Natural killer cell (primary cell): ENCODE measurements around the gene SP2. TPM values are rescaled to one million over a fixed set of nuclear protein-coding genes. Genes with fewer than 3 reads are reported as not detected.

Experiments
- ATAC-seq, 3 donors: fragments of 150-1000 bp in 2 of 3; fragments of 200-7000 bp in 1 of 3; cut with Tn5 transposase; 1 replicate in 1 of 3; 2 replicates in 2 of 3; pipeline ENCODE4 v1.10.0; 2021; ENCODE audit warnings: mild to moderate bottlenecking in 2 of 3, moderate library complexity in 2 of 3
- DNase-seq, 2 donors: peaks; one replicate each; pipeline versions ENCODE4 v3.0.0 to v3.0.0-alpha.2; 2013 to 2021; ENCODE audit warnings: mixed read lengths in 1 of 2
- H3K27ac ChIP-seq: one replicate; pipeline ENCODE4 v1.5.1; 2013; ENCODE audit warnings: mild to moderate bottlenecking, low read length
- H3K27me3 ChIP-seq: one replicate; pipeline ENCODE4 v1.6.1; 2013; ENCODE audit warnings: low read length; ENCODE audit not compliant: control insufficient read depth, insufficient read depth
- H3K36me3 ChIP-seq: one replicate; pipeline ENCODE4 v1.6.1; 2013; ENCODE audit warnings: low read length; ENCODE audit not compliant: control insufficient read depth, insufficient read depth
- H3K4me1 ChIP-seq: one replicate; pipeline ENCODE4 v1.6.1; 2013; ENCODE audit warnings: low read length; ENCODE audit not compliant: control insufficient read depth, insufficient read depth
- H3K4me3 ChIP-seq: one replicate; pipeline ENCODE4 v1.5.1; 2013; ENCODE audit warnings: low read length
- H3K9me3 ChIP-seq: one replicate; pipeline ENCODE4 v1.6.1; 2013; ENCODE audit warnings: low read length; ENCODE audit not compliant: control insufficient read depth, insufficient read depth
- H3K27ac Mint-ChIP-seq, 2 donors: one replicate each; pipeline ENCODE4 v1.8.0; 2022; ENCODE audit warnings: mild to moderate bottlenecking in 2 of 2, mixed read lengths in 2 of 2, moderate library complexity in 1 of 2
- H3K27me3 Mint-ChIP-seq, 2 donors: one replicate each; pipeline ENCODE4 v1.8.0; 2022; ENCODE audit warnings: low read depth in 2 of 2, mixed read lengths in 2 of 2
- H3K36me3 Mint-ChIP-seq: one replicate; pipeline ENCODE4 v1.8.0; 2022; ENCODE audit warnings: mixed read lengths
- H3K4me1 Mint-ChIP-seq, 2 donors: one replicate each; pipeline ENCODE4 v1.8.0; 2022; ENCODE audit warnings: mixed read lengths in 2 of 2
- H3K4me3 Mint-ChIP-seq: one replicate; pipeline ENCODE4 v1.8.0; 2022; ENCODE audit warnings: mild to moderate bottlenecking, moderate library complexity, mixed read lengths
- H3K9me3 Mint-ChIP-seq, 2 donors: one replicate each; pipeline ENCODE4 v1.8.0; 2022; ENCODE audit warnings: mixed read lengths in 2 of 2
- CTCF ChIP-seq: fragments of 200-600 bp; IDR thresholded peaks from one replicate; pipeline ENCODE4 v1.8.0; 2022; ENCODE audit warnings: antibody characterized with exemption
- WGBS: methylation state at CpG from one replicate; pipeline ENCODE4 v1.1.7; 2013; ENCODE audit warnings: missing lambda C conversion rate; ENCODE audit not compliant: insufficient coverage; 5-methylcytosine and 5-hydroxymethylcytosine counted together
- intact Hi-C: fragments of 100-400 bp; cut with micrococcal nuclease; formaldehyde crosslinking; loops from one replicate; pipeline ENCODE4 v1.14.2; 2022
- total RNA-seq, 4 donors: library from RNA; stranded (reverse); fragments of 120-200 nt in 1 of 4; gene quantifications; one replicate each; pipeline versions ENCODE4 v1.2.3 to v1.2.4, GENCODE V29; 2013 to 2022

SP2 gene
- total RNA-seq, 3 donors from 2014 or later (not counting 1 experiment from before 2014, with no cell fraction given): 29.4 to 44.1 (median 33.1) TPM

DNA sequence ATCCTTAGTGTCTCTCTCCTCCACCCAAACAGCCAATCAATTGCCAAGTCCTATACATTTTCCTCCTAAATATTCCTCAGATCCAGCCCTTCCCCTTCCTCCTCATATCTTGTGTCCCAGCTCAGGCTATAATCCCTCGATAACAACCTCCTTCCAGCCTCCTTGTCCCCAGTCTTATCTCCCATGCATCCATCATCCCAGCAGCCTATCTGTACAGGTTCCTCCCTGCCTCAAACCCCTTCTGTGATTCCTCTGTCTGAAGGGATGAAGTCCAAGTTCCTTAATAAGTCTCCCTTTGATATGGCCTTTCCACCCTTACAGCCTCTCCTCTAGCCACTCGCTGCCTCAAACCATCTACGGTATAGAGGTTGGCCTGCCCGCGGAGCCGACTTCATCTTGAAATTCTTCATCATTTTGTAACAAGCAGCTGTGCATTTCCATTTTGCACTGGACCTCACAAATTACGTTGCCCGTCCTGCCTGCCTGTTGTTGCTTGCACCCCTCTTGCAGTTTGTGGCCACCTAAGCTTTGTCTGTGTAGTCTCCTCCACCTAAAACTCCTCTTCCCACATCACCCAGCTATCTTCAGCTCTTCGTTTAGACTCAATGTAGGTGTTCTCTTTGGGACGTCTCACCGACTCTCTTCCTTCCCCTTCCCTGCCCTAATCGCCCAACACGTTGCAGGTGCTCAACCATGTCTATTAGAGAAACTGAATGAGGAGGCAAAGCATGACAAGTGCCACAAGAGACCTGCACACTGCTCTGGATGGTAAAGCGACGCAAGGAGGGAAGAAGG is 74.1 kb downstream of the SP2 start:
- WGBS: 48% methylated on average over 15 of the region's 15 CpGs
- intact Hi-C loops: loop anchor here (1.0 to 2.0 kb wide), 5 partner anchors 21 to 129 kb away; partner anchors contain the start of genes NFE2L1, PNPO, SCRN2 and SP2
- ATAC-seq: no peak

DNA sequence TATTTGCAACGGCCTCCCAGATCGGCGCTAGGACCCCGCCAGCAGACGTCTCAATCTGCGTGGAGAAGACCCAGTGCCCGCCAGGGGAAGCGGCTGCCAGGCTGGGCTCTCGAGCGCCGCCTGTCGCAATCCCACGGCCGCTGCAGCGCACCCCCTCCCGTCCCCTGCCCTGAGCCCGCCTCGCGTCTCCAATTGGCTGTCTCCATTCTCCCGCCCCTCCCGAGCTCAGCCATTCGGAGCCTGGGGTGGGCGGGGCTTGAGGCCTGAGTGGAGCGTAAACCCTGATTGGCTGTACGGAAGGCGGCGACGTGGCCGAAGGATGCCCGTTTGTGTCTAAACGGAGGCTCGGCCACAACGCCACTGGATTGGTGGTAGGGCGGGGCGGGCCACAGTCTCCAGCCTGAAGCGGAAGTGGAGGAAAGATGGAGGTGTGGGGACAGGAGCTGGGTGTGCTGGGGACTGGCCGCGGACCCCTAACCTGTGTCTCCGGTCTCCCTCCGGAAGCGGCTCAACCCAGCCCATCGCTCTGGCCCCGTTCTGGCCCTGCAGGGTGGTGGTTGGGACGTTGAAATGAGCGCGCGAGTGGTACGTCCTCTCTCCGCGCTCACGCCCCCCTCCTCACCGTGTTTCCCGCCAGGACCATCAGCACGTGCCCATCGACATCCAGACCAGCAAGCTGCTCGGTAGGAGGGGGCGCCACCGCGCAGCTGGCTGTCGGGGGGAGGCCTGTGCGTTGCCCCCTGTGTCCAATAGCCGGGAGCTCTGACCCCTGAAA is 74.9 kb downstream of the SP2 start, which contains the start of gene CDK5RAP3:
Gene CDK5RAP3 (plus strand): TSS at position 389 of the 775 bp plus-strand sequence. CDS start 34 bp downstream, at position 423.
- ATAC-seq (peak; percentile 97 to 100 (median 98)), DNase-seq (peak; percentile 98 to 99)
- Mint-ChIP-seq H3K4me1 (peaks cover 14 to 24% of the 10 kb centered on the region in 2 donors), H3K27ac (peak within 1 kb of the TSS; percentile 83 to 87), H3K4me3 (peak within 1 kb of the TSS; percentile 92), H3K36me3 (peaks cover 8% of the 10 kb centered on the region), H3K9me3 (no peaks in the 10 kb centered on the region), H3K27me3 (peaks cover 0 to 4% of the 10 kb centered on the region in 2 donors)
- WGBS: under 1% methylated on average over 62 of the region's 62 CpGs
- peak within 1 kb of the TSS; percentile 73 for H3K27ac ChIP-seq
- intact Hi-C loops: loop anchor here (1.0 to 2.0 kb wide), 5 partner anchors 22 to 130 kb away; partner anchors contain the start of genes NFE2L1, PNPO, SCRN2 and SP2
- peaks cover 18% of the 10 kb centered on the region for H3K36me3 ChIP-seq
- TF ChIP-seq CTCF: peak; percentile 97
- no peaks in the 10 kb centered on the region for H3K9me3 ChIP-seq
- H3K4me1 ChIP-seq: peaks cover 15% of the 10 kb centered on the region
- peak within 1 kb of the TSS; percentile 90 for H3K4me3 ChIP-seq
- no peaks in the 10 kb centered on the region for H3K27me3 ChIP-seq

More for the DNA sequence above, 74.1 kb downstream of the SP2 start:
- Mint-ChIP-seq H3K4me1 (peaks cover 14 to 24% of the 10 kb centered on the region in 2 donors), H3K9me3 (no peaks in the 10 kb centered on the region), H3K4me3 (peak overlapping the region; percentile 92), H3K27me3 (peaks cover 0 to 4% of the 10 kb centered on the region in 2 donors), H3K36me3 (peaks cover 8% of the 10 kb centered on the region), H3K27ac (peak overlapping the region; percentile 83 to 87)
- DNase-seq: no peak
- Histone ChIP-seq H3K4me1 (peaks cover 15% of the 10 kb centered on the region), H3K27me3 (no peaks in the 10 kb centered on the region), H3K27ac (peak overlapping the region; percentile 30), H3K4me3 (peak overlapping the region; percentile 24), H3K9me3 (no peaks in the 10 kb centered on the region), H3K36me3 (peaks cover 11% of the 10 kb centered on the region)
- no peak for TF ChIP-seq CTCF

- Mint-ChIP-seq H3K9me3 (no peaks in the 10 kb centered on the region), H3K4me3 (no peak overlapping the region), H3K27me3 (peaks cover 0 to 4% of the 10 kb centered on the region in 2 donors), H3K36me3 (peaks cover 8% of the 10 kb centered on the region), H3K27ac (no peak overlapping the region), H3K4me1 (peaks cover 14 to 24% of the 10 kb centered on the region in 2 donors)
- WGBS: 97% methylated on average over 7 of the region's 8 CpGs
- Histone ChIP-seq H3K27ac (no peak overlapping the region), H3K9me3 (no peaks in the 10 kb centered on the region), H3K4me3 (no peak overlapping the region), H3K36me3 (peaks cover 36% of the 10 kb centered on the region), H3K4me1 (peaks cover 15% of the 10 kb centered on the region), H3K27me3 (no peaks in the 10 kb centered on the region)
- no peak for DNase-seq
- no peak for TF ChIP-seq CTCF
- ATAC-seq: no peak
- intact Hi-C loops: no loop called here
Measured at GRCh38 chr17:47973541-47973940, 77.5 kb downstream of the SP2 start.
